Lung (tissue), 12 donors: Measurements from ENCODE around the gene GTF2A1L. TPM values are rescaled to one million over a fixed set of nuclear protein-coding genes. Genes with fewer than 3 reads are reported as not detected.

Source experiments
- ATAC-seq: fragments of 200-7000 bp; cut with Tn5 transposase; one replicate; pipeline ENCODE4 v1.9.1; 2020; ENCODE audit warnings: moderate number of reproducible peaks; ENCODE audit not compliant: insufficient read depth, low FRiP score
- DNase-seq, 3 donors: peaks; one replicate each; pipeline ENCODE4 v3.0.0-alpha.2; 2013 to 2017
- H3K27ac ChIP-seq, 2 donors: one replicate each; pipeline ENCODE4 v1.5.1; 2013; ENCODE audit warnings: mild to moderate bottlenecking in 2 of 2, moderate library complexity in 2 of 2, control low read depth in 1 of 2, inconsistent platforms in 1 of 2, low read depth in 1 of 2, low read length in 1 of 2
- H3K27me3 ChIP-seq, 3 donors: one replicate each; pipeline ENCODE4 v1.5.1; 2013; ENCODE audit warnings: low read length in 2 of 3; ENCODE audit not compliant: control insufficient read depth in 3 of 3, insufficient read depth in 3 of 3
- H3K36me3 ChIP-seq, 4 donors: one replicate each; pipeline ENCODE4 v1.5.1; 2013; ENCODE audit warnings: low read length in 4 of 4, mild to moderate bottlenecking in 1 of 4, moderate library complexity in 1 of 4; ENCODE audit not compliant: control insufficient read depth in 4 of 4, insufficient read depth in 4 of 4
- H3K4me1 ChIP-seq, 5 donors: one replicate each; pipeline ENCODE4 v1.5.1; 2013; ENCODE audit warnings: low read length in 5 of 5, mild to moderate bottlenecking in 2 of 5, moderate library complexity in 1 of 5; ENCODE audit not compliant: control insufficient read depth in 5 of 5, insufficient read depth in 5 of 5
- H3K4me3 ChIP-seq: one replicate; pipeline ENCODE4 v1.5.1; 2013; ENCODE audit warnings: mild to moderate bottlenecking, control low read depth, moderate library complexity
- H3K9ac ChIP-seq, 2 donors: one replicate each; pipeline ENCODE4 v1.5.1; 2013; ENCODE audit warnings: low read length in 2 of 2, control low read depth in 1 of 2; ENCODE audit not compliant: insufficient read depth in 1 of 2
- H3K9me3 ChIP-seq, 4 donors: one replicate each; pipeline ENCODE4 v1.5.1; 2013; ENCODE audit warnings: low read length in 3 of 4, mild to moderate bottlenecking in 1 of 4, moderate library complexity in 1 of 4; ENCODE audit not compliant: control insufficient read depth in 4 of 4, insufficient read depth in 3 of 4
- CTCF ChIP-seq: IDR thresholded peaks from 2 replicates; pipeline ENCODE4 v1.5.1; 2012; ENCODE audit warnings: mild to moderate bottlenecking; ENCODE audit errors: control extremely low read depth, extremely low read depth
- WGBS, 2 donors: extraction: QIAGEN DNeasy Blood & Tissue Kit; methylation state at CpG; one replicate each; pipeline ENCODE4 v1.1.7; 2013; 5-methylcytosine and 5-hydroxymethylcytosine counted together
- polyA plus RNA-seq, 2 donors: library from polyadenylated mRNA; stranded (reverse); fragments of 200-250 nt; gene quantifications; one replicate each; pipeline ENCODE4 v1.2.1, GENCODE V29; 2013
- total RNA-seq, 2 donors: library from RNA; depleted of rRNA in 1 of 2; stranded (reverse); fragments of >200 nt in 1 of 2; gene quantifications; one replicate each; pipeline ENCODE4 v1.2.1, GENCODE V29; 2014 to 2021
- donor health status: control.
- donor health status: control.
- donor health status: Bipolar disorder and iron deficiency.
- donor health status: healthy.
- donor health status: DM: yes; HTN: yes; CAD: no.

Gene GTF2A1L
- total and polyA plus RNA-seq, 4 donors, result 0.39 to 1.6 (median 0.51) TPM; not detected in 1

- Histone ChIP-seq H3K4me3 (no peak overlapping the region), H3K9me3 (no peaks in the 10 kb centered on the region), H3K4me1 (no peaks in the 10 kb centered on the region), H3K9ac (no peak overlapping the region), H3K36me3 (peaks cover 0 to 20% (median 8%) of the 10 kb centered on the region in 4 donors), H3K27me3 (no peaks in the 10 kb centered on the region), H3K27ac (no peak overlapping the region)
- WGBS, 2 donors, result 85 to 98% methylated on average over 4 of the region's 4 CpGs
- ATAC-seq (no peak), DNase-seq (no peak)
- no peak for TF ChIP-seq CTCF
Observed at GRCh38 chr2:48584551-48584950, 33.1 kb upstream of the GTF2A1L start.

- no peak overlapping the region for H3K27ac ChIP-seq
- no peak for TF ChIP-seq CTCF
- WGBS, 2 donors, result 67 to 68% methylated on average over 4 of the region's 4 CpGs
Observed at GRCh38 chr2:48586433-48586832, 31.2 kb upstream of the GTF2A1L start.

GRCh38 chr2:48587560-48587959, 30.1 kb upstream of the GTF2A1L start:
- Histone ChIP-seq H3K27me3 (no peaks in the 10 kb centered on the region), H3K27ac (no peak overlapping the region), H3K36me3 (peaks cover 0 to 9% (median 2%) of the 10 kb centered on the region in 4 donors), H3K4me3 (no peak overlapping the region), H3K9ac (no peak overlapping the region), H3K9me3 (no peaks in the 10 kb centered on the region), H3K4me1 (no peaks in the 10 kb centered on the region)
- ATAC-seq (no peak), DNase-seq (no peak)
- WGBS, 2 donors, result 92 to 93% methylated on average over 5 of the region's 5 CpGs
- no peak for TF ChIP-seq CTCF

More at GRCh38 chr2:48586433-48586832, 31.2 kb upstream of the GTF2A1L start:
- Histone ChIP-seq H3K9ac (no peak overlapping the region), H3K9me3 (no peaks in the 10 kb centered on the region), H3K4me3 (no peak overlapping the region), H3K4me1 (no peaks in the 10 kb centered on the region), H3K36me3 (peaks cover 0 to 11% (median 4%) of the 10 kb centered on the region in 4 donors), H3K27me3 (no peaks in the 10 kb centered on the region)
- no peak for DNase-seq
- ATAC-seq, result no peak

- H3K9ac ChIP-seq, result no peak overlapping the region
- H3K9me3 ChIP-seq, result no peaks in the 10 kb centered on the region
- 96 to 98% methylated on average over 3 of the region's 3 CpGs for WGBS, 2 donors
Observed at GRCh38 chr2:48587961-48588360, 29.7 kb upstream of the GTF2A1L start.

More at GRCh38 chr2:48587961-48588360, 29.7 kb upstream of the GTF2A1L start:
- Histone ChIP-seq H3K4me1 (no peaks in the 10 kb centered on the region), H3K4me3 (no peak overlapping the region), H3K27me3 (no peaks in the 10 kb centered on the region), H3K36me3 (peaks cover 0 to 12% (median 4%) of the 10 kb centered on the region in 4 donors), H3K27ac (no peak overlapping the region)
- DNase-seq, result no peak
- no peak for ATAC-seq
- TF ChIP-seq CTCF, result no peak
